ENCODE data around the gene GBF1.

Gene GBF1

DNA sequence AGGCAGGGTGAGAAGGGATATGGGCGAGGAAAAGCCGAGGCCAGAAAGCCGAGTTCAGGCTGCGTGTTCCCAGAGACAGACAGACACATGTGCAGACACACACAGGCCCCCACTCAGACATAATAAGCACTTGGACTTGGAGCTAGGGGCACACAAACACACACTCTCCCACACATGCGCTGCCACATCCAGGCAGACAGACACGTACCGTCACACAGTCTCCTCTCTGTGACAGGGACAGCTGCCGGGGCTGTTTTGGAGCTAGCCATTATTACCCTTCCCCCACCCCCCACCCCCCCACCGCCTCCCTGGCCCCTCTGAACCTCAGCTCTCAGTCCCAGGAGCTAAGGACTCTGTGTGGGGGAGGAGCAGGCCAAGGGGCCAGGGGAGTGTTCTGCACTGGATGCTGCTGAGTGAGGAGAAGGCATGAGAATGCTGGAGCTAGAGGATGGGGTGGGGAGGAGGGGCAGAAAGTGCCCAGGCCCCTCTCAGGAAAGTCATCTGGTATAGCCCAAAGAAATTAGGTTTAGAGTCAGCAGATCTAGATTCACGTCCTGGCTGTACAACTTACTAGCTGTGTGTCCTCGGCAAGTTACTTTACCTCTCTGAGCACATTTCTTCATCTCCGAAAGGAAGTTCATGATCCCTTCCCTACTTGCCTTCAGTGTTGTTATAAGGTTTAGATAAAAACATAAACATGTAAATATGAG, 10.3 kb upstream of the GBF1 start:
- DNase-seq (ENCODE audit: extremely low spot score): no peak
- ChIA-PET POLR2A (interaction anchor here (1.8 kb wide), 1 partner anchor 10 kb away, joined by 5 read pairs; the partner anchor contains the start of gene GBF1), CTCF (interaction anchor here (0.6 to 7.8 kb wide), 3 partner anchors 116 to 187 kb away, joined by 3 to 169 read pairs (median 3); no protein-coding TSS in a partner anchor)
- TF ChIP-seq, protein P1, sequence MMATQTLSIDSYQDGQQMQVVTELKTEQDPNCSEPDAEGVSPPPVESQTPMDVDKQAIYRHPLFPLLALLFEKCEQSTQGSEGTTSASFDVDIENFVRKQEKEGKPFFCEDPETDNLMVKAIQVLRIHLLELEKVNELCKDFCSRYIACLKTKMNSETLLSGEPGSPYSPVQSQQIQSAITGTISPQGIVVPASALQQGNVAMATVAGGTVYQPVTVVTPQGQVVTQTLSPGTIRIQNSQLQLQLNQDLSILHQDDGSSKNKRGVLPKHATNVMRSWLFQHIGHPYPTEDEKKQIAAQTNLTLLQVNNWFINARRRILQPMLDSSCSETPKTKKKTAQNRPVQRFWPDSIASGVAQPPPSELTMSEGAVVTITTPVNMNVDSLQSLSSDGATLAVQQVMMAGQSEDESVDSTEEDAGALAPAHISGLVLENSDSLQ (IDR thresholded peaks at IDR 0.05): no peak
- TF ChIP-seq HDGF (IDR thresholded peaks at IDR 0.05; ENCODE audit: borderline replicate concordance): no peak
- TF ChIP-seq CTBP1 (IDR thresholded peaks at IDR 0.05; ENCODE audit: borderline replicate concordance): no peak
- TF ChIP-seq L3MBTL2 (conservative IDR thresholded peaks at IDR 0.05): no peak
- TF ChIP-seq BHLHE40 (IDR thresholded peaks at IDR 0.05; ENCODE audit: borderline replicate concordance): no peak
- no peak for TF ChIP-seq TARDBP (IDR thresholded peaks at IDR 0.05)
- no peak for TF ChIP-seq FOXM1 (IDR thresholded peaks at IDR 0.05; ENCODE audit: borderline replicate concordance)
- no peak for TF ChIP-seq ZNF384 (IDR thresholded peaks at IDR 0.05)
- TF ChIP-seq SP1 (IDR thresholded peaks at IDR 0.05): no peak
- TF ChIP-seq ELF4 (IDR thresholded peaks at IDR 0.05): no peak
- TF ChIP-seq FOXA1 (IDR thresholded peaks at IDR 0.05): no peak
- TF ChIP-seq FOXK2 (IDR thresholded peaks at IDR 0.05): no peak

DNA sequence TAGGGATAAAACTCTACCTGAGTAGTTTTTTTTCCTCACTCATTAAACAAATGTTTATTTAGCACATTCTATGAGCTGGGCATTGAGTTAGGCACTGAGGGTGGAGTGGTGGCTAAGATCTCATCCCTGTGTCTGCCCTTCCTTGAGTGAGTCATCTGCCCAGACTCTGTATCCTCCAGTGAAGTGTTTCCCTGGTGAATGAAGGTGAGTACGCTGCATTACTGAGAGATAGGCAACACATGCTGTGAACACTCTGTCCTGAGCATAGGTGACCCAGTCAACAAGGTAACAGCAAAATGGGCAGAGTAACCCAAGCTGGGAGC, 9.8 kb upstream of the GBF1 start:
- TF ChIP-seq SP1 (IDR thresholded peaks at IDR 0.05): no peak
- TF ChIP-seq, protein P1 (IDR thresholded peaks at IDR 0.05): no peak
- TF ChIP-seq HDGF (IDR thresholded peaks at IDR 0.05; ENCODE audit: borderline replicate concordance): no peak
- no peak for TF ChIP-seq TARDBP (IDR thresholded peaks at IDR 0.05)
- TF ChIP-seq LEF1 (IDR thresholded peaks at IDR 0.05; ENCODE audit: borderline replicate concordance): no peak
- no peak for TF ChIP-seq L3MBTL2 (conservative IDR thresholded peaks at IDR 0.05)
- TF ChIP-seq ZNF384 (IDR thresholded peaks at IDR 0.05): no peak
- no peak for TF ChIP-seq NFRKB (IDR thresholded peaks at IDR 0.05)
- no peak for TF ChIP-seq SUZ12 (IDR thresholded peaks at IDR 0.05)
- TF ChIP-seq FOXA1 (IDR thresholded peaks at IDR 0.05): no peak
- ChIA-PET POLR2A (interaction anchor here (1.8 kb wide), 1 partner anchor 10 kb away, joined by 5 read pairs; the partner anchor contains the start of gene GBF1), CTCF (interaction anchor here (7.8 kb wide), 1 partner anchor 115 kb away, joined by 169 read pairs; no protein-coding TSS in a partner anchor)
- DNase-seq (ENCODE audit: extremely low spot score): no peak

DNA sequence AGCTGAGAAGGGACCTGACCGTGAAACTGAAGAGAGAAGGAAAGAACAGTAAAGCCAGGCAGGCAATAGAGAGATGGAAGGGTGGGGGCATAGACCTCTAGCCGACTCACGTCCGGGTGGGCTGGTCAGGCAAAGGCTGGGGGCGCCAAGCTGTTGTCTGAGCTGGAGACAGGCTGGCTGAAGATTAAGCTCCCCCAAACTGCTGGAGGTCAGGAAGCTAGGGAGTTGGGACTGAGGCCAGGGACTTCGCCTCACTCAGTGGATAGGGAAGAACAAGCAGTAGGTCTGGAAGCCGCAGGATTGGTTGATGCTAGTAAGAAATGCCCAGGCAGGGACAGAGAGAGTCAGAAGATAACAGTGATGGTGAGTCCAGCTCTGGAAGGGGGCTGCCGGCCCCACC, 9.3 kb upstream of the GBF1 start:
- CTCF ChIA-PET: interaction anchor here (1.3 to 7.8 kb wide), 2 partner anchors 115 to 164 kb away, joined by 4 to 169 read pairs; no protein-coding TSS in a partner anchor
- DNase-seq (ENCODE audit: extremely low spot score): no peak
- TF ChIP-seq FOXK2 (IDR thresholded peaks at IDR 0.05): no peak
- TF ChIP-seq, protein P1 (IDR thresholded peaks at IDR 0.05): no peak
- no peak for TF ChIP-seq NFRKB (IDR thresholded peaks at IDR 0.05)
- no peak for TF ChIP-seq LEF1 (IDR thresholded peaks at IDR 0.05; ENCODE audit: borderline replicate concordance)
- TF ChIP-seq SP1 (IDR thresholded peaks at IDR 0.05): no peak
- no peak for TF ChIP-seq ZNF384 (IDR thresholded peaks at IDR 0.05)
- no peak for TF ChIP-seq FOXA1 (IDR thresholded peaks at IDR 0.05)
- TF ChIP-seq FOXM1 (IDR thresholded peaks at IDR 0.05; ENCODE audit: borderline replicate concordance): no peak
- POLR2A ChIA-PET: interaction anchor here (1.8 kb wide), 1 partner anchor 9 kb away, joined by 5 read pairs; the partner anchor contains the start of gene GBF1

DNA sequence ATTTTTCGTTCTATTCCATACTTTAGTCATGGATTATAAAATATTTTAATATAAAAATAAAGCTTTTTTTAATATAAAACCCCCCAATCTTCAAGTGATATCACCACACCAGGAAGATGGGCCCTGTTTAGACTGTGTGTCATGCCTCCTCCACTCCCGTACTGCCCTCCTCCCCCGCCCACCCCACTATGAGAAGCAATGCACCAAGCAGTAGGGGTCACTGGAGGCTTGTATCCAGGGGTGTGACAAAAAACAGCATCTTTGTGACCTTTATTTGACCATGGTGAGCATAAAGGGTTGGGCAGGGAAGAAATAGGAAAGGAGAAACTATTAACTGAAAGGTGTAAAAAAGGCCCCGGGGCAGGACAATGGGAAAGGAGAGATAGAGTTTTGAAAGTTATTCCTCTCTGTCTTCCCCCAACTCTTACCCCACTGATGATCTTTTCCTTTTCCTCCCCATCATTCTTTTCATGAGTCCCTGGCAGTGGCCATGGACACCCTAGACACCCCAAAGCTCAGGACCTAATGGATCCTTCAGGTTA, 7.5 kb upstream of the GBF1 start:
- POLR2A ChIA-PET: no interaction called here
- TF ChIP-seq FOXK2 (IDR thresholded peaks at IDR 0.05): no peak
- TF ChIP-seq, protein P1 (IDR thresholded peaks at IDR 0.05): no peak
- no peak for TF ChIP-seq LEF1 (IDR thresholded peaks at IDR 0.05; ENCODE audit: borderline replicate concordance)
- TF ChIP-seq SUZ12 (IDR thresholded peaks at IDR 0.05): no peak
- no peak for TF ChIP-seq TARDBP (IDR thresholded peaks at IDR 0.05)
- TF ChIP-seq L3MBTL2 (conservative IDR thresholded peaks at IDR 0.05): no peak
- no peak for TF ChIP-seq FOXM1 (IDR thresholded peaks at IDR 0.05; ENCODE audit: borderline replicate concordance)
- CTCF ChIA-PET: interaction anchor here (0.6 to 1.1 kb wide), 2 partner anchors 109 to 112 kb away, joined by 4 to 5 read pairs; no protein-coding TSS in a partner anchor
- no peak for DNase-seq (ENCODE audit: extremely low spot score)

DNA sequence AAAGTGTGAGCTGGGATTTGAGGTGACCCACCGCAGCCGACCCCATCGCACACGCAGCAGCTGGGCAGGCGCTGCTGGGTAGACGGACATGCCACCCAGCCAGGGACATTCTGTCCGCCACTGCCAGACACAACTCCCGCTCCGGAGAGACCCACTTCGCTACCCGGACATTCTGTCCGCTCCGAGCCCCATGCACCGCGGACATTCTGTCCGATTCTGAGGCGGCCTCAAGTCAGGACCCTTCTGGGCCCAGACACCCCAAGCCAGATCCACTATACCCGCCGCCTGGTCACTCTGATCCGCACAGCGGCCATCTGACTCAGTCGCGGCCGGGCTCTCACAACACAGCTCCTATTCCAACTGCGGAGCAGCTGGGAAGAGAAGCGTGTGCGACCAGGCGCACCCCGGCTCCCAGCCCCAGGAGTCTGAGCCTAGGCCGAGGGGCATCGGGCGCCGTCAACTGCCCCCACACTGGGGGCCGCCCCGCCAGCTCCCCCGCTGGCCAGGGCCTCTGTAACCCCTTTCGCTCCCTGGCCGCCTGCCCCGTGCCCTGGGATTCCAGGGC, 4.8 kb upstream of the GBF1 start:
- POLR2A ChIA-PET: interaction anchor here (1.0 kb wide), 1 partner anchor 9 kb away, joined by 5 read pairs; no protein-coding TSS in a partner anchor

More for the DNA sequence above, 4.8 kb upstream of the GBF1 start:
- TF ChIP-seq L3MBTL2 (conservative IDR thresholded peaks at IDR 0.05) (no peak), SP1 (IDR thresholded peaks at IDR 0.05) (no peak), FOXK2 (IDR thresholded peaks at IDR 0.05) (no peak), CTBP1 (IDR thresholded peaks at IDR 0.05; ENCODE audit: borderline replicate concordance) (no peak), NFRKB (IDR thresholded peaks at IDR 0.05) (no peak)
- TF ChIP-seq, protein P1 (IDR thresholded peaks at IDR 0.05): no peak
- CTCF ChIA-PET: interaction anchor here (0.8 to 1.9 kb wide), 3 partner anchors 10 to 120 kb away, joined by 3 to 11 read pairs (median 9); no protein-coding TSS in a partner anchor
- DNase-seq (ENCODE audit: extremely low spot score): no peak
